GM12878 (cell line): ENCODE measurements around the gene KCNJ10. TPM values are rescaled to one million over a fixed set of nuclear protein-coding genes. Genes with fewer than 3 reads are reported as not detected.

Source experiments
- ATAC-seq: fragments of 200-7000 bp; cut with Tn5 transposase; 3 replicates; pipeline ENCODE4 v1.9.1; 2020; ENCODE audit warnings: mild to moderate bottlenecking, moderate library complexity
- BruUV-seq: library from RNA; stranded (reverse); fragments of 400-500 nt; replicated peaks from 2 replicates; lab custom pipeline; 2021; lab: Mats Ljungman, UMichigan
- CTCF ChIA-PET: fragments of 300-600 bp; sonication (Branson Sonifier 250); formaldehyde crosslinking; extraction: SDS; loops from one replicate; lab custom pipeline; 2021; ENCODE audit warnings: inconsistent platforms; lab: Yijun Ruan, JAX
- POLR2A ChIA-PET: fragments of 350-600 bp; formaldehyde crosslinking; extraction: SDS; loops from one replicate; lab custom pipeline; 2021; ENCODE audit warnings: inconsistent platforms; lab: Charles Lee
- RAD21 ChIA-PET: fragments of 300-600 bp; sonication (Branson Sonifier 250); formaldehyde crosslinking; loops from one replicate; lab custom pipeline; 2023; ENCODE audit warnings: antibody characterized with exemption; ENCODE audit not compliant: unreplicated experiment; lab: Charles Lee
- SMC1A ChIA-PET: fragments of 300-600 bp; sonication (Branson Sonifier 250); formaldehyde crosslinking; loops from one replicate; lab custom pipeline; 2023; ENCODE audit not compliant: unreplicated experiment, uncharacterized antibody; lab: Charles Lee
- DNase-seq: peaks from one replicate; pipeline ENCODE4 v3.0.0-alpha.2; 2011; ENCODE audit warnings: low read depth, low spot score
- FAIRE-seq: peaks from 3 replicates; lab custom pipeline; 2011; peaks lifted over from hg19 to GRCh38; lab: Jason Lieb, UNC
- H2AFZ ChIP-seq: 2 replicates; pipeline ENCODE4 v1.6.0; 2011; ENCODE audit warnings: low read depth, low read length, control low read depth; ENCODE audit not compliant: control insufficient read depth
- H3K27ac ChIP-seq: 2 replicates; pipeline ENCODE4 v1.5.1; 2011; ENCODE audit warnings: control low read depth; ENCODE audit not compliant: control insufficient read depth, insufficient read depth
- H3K27me3 ChIP-seq, 2 experiments: replicated peaks in 1 of 2; 2 replicates each; pipeline versions ENCODE4 v1.6.0 to v1.6.1; 2011; ENCODE audit warnings: low read length in 1 of 2; ENCODE audit not compliant: control insufficient read depth in 2 of 2, insufficient read depth in 2 of 2
- H3K36me3 ChIP-seq, 2 experiments: 2 replicates each; pipeline ENCODE4 v1.5.1; 2011; ENCODE audit warnings: low read length in 1 of 2; ENCODE audit not compliant: control insufficient read depth in 2 of 2, insufficient read depth in 2 of 2
- H3K4me1 ChIP-seq: 2 replicates; pipeline ENCODE4 v1.6.1; 2011; ENCODE audit warnings: mild to moderate bottlenecking, low read length, moderate library complexity, mixed read lengths; ENCODE audit not compliant: control insufficient read depth, insufficient read depth
- H3K4me2 ChIP-seq: 2 replicates; pipeline ENCODE4 v1.6.0; 2011; ENCODE audit warnings: control low read depth; ENCODE audit not compliant: control insufficient read depth, insufficient read depth
- H3K4me3 ChIP-seq: fragments of 200-600 bp; sonication (generic); 2 replicates; pipeline ENCODE4 v1.5.1; 2016
- H3K79me2 ChIP-seq: 2 replicates; pipeline ENCODE4 v1.6.0; 2011; ENCODE audit warnings: low read length; ENCODE audit not compliant: control insufficient read depth, insufficient read depth
- H3K9ac ChIP-seq: 2 replicates; pipeline ENCODE4 v1.8.0; 2011; ENCODE audit warnings: low read length, control low read depth, mixed read lengths; ENCODE audit not compliant: control insufficient read depth, insufficient read depth
- H3K9me3 ChIP-seq: replicated peaks from 3 replicates; pipeline ENCODE4 v1.5.1; 2011; ENCODE audit warnings: mild to moderate bottlenecking, low read length; ENCODE audit not compliant: control insufficient read depth, insufficient read depth
- H4K20me1 ChIP-seq: 2 replicates; pipeline ENCODE4 v1.6.0; 2011; ENCODE audit not compliant: control insufficient read depth, insufficient read depth
- EGR1 ChIP-seq, 2 experiments: IDR thresholded peaks; 1 replicate in 1 of 2; 2 replicates in 1 of 2; pipeline ENCODE4 v1.6.1; 2011 to 2012; ENCODE audit warnings: low read depth in 2 of 2, low read length in 2 of 2, borderline replicate concordance in 1 of 2, mild to moderate bottlenecking in 1 of 2, moderate library complexity in 1 of 2
- EP300 ChIP-seq, 2 experiments: fragments of 150-350 bp in 1 of 2; IDR thresholded peaks; 2 replicates each; pipeline ENCODE4 v1.6.1; 2011 to 2012; ENCODE audit warnings: low read depth in 2 of 2, low read length in 2 of 2, borderline replicate concordance in 1 of 2, improper control_type of control experiment in 1 of 2, inconsistent platforms in 1 of 2; ENCODE audit not compliant: control insufficient read depth in 1 of 2
- HCFC1 ChIP-seq: fragments of 150-350 bp; IDR thresholded peaks from 2 replicates; pipeline ENCODE4 v1.6.1; 2014; ENCODE audit warnings: low read length
- ZNF207 ChIP-seq: fragments of 450-650 bp; IDR thresholded peaks from 2 replicates; pipeline ENCODE4 v1.6.1; 2014; ENCODE audit warnings: antibody characterized with exemption, mild to moderate bottlenecking, borderline replicate concordance
- WGBS: methylation state at CpG from one replicate; pipeline ENCODE4 v1.1.6; 2016; ENCODE audit warnings: low lambda C conversion rate; ENCODE audit not compliant: insufficient replicate concordance, insufficient coverage; ENCODE audit errors: missing lambda C conversion rate; 5-methylcytosine and 5-hydroxymethylcytosine counted together
- in situ Hi-C: fragments of 300-500 bp; cut with MboI; formaldehyde crosslinking; loops from 9 replicates; pipeline ENCODE4 v1.14.3; 2018; ENCODE audit warnings: mixed read lengths
- intact Hi-C: fragments of 100-400 bp; cut with micrococcal nuclease; formaldehyde crosslinking; loops from one replicate; pipeline ENCODE4 v1.14.2; 2022; ENCODE audit not compliant: unreplicated experiment
- polyA plus RNA-seq, 11 experiments: library from polyadenylated mRNA; depleted of rRNA in 4 of 11; unstranded in 6 of 11; stranded (reverse) in 5 of 11; fragments of >200 nt; fragmentation: Nextera tagmentation in 4 of 11; fragmentation: Illumina TruSeq in 1 of 11; extraction: Ambion mirVana in 4 of 11; extraction: Trizol in 1 of 11; gene quantifications; 1 replicate in 1 of 11; 2 replicates in 10 of 11; pipeline versions ENCODE4 v1.2.1 to v1.2.3, GENCODE V29; 2011 to 2016; ENCODE audit warnings: inconsistent platforms in 2 of 11, missing spikeins in 2 of 11, low read depth in 1 of 11
- total RNA-seq, 4 experiments: library from RNA; depleted of rRNA in 3 of 4; stranded (reverse); fragments of >200 nt in 3 of 4; fragmentation: Illumina TruSeq in 1 of 4; extraction: Trizol in 1 of 4; gene quantifications; 2 replicates each; pipeline versions ENCODE4 v1.2.1 to v1.2.3, GENCODE V29; 2013 to 2021

Gene KCNJ10
- total and polyA plus RNA-seq, 10 of the 15 experiments (the other 5 are each of a cell fraction or from before 2014, with no cell fraction given): 0.01 to 0.29 (median 0.09) TPM; not detected in 2

DNA sequence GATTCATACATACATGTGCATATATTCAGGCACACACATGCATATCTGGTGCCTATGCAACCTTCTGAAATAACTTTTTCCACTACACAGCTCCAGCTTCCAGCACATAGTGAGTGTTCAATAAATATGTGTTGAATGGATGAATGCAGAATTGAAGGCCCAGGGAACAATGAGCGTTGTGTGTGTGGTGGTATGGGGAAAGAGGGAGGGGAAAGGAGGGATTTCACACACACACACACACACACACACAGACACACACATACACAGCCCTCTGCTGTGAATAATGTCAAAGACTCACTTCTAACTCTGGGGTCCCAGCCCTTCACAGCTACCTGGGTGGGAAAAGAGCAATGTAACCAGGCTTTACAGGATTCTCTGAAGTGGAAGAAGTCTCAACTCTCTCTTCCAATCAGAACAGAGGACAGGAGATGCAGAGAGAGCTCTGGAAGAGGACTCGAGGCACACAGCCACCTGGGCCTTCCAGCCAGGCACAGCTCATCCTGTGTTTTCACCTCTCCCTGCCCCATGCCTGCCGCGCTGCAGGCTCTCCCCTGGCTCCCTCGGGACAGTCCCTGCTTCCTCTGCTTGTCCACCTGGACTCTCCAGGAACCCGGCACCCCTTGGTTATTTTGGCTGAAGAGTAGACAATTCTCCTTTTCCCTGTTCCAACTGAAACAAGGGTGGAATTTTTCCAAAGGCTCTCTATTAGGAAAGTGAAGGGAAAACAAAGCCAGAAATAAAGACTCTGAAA, 33.9 kb upstream of the KCNJ10 start:
- no peak overlapping the region for H3K9ac ChIP-seq
- no peaks in the 10 kb centered on the region for H4K20me1 ChIP-seq
- H3K4me3 ChIP-seq: no peak overlapping the region
- no peaks in the 10 kb centered on the region; a peak in 1 of 4 replicates for H3K36me3 ChIP-seq
- in situ Hi-C loops (no loop called here), intact Hi-C loops (no loop called here)
- H3K4me2 ChIP-seq: no peak overlapping the region
- peaks cover 8% of the 10 kb centered on the region for H3K4me1 ChIP-seq
- TF ChIP-seq HCFC1 (no peak), EP300 (IDR thresholded peaks at IDR 0.05; ENCODE audit: borderline replicate concordance in 1 of 2, control insufficient read depth in 1 of 2, low read depth in 2 of 2, low read length in 2 of 2) (no peak), ZNF207 (no peak), EGR1 (IDR thresholded peaks at IDR 0.05; ENCODE audit: borderline replicate concordance in 1 of 2, low read depth in 2 of 2, low read length in 2 of 2) (no peak)
- no peak for ATAC-seq
- H3K27me3 ChIP-seq: no peaks in the 10 kb centered on the region
- FAIRE-seq: no peak
- ChIA-PET POLR2A (no interaction called here), SMC1A (interaction anchor here (0.5 to 4.9 kb wide), 14 partner anchors 19 to 274 kb away, joined by 3 to 57 read pairs (median 5); partner anchors contain the start of gene CASQ1), CTCF (interaction anchor here (0.6 to 11.6 kb wide), 20 partner anchors 7 to 458 kb away, joined by 3 to 189 read pairs (median 4); partner anchors contain the start of gene CASQ1), RAD21 (interaction anchor here (0.9 to 6.8 kb wide), 5 partner anchors 90 to 276 kb away, joined by 3 to 85 read pairs (median 4); no protein-coding TSS in a partner anchor)
- no peaks in the 10 kb centered on the region for H3K79me2 ChIP-seq
- no peak overlapping the region for H3K27ac ChIP-seq
- no peak overlapping the region for H2AFZ ChIP-seq
- no peak for DNase-seq
- WGBS: 51% methylated on average over 6 of the region's 6 CpGs
- BruUV-seq: no TSS peak
- no peaks in the 10 kb centered on the region for H3K9me3 ChIP-seq
